ENCODE data around the gene G6PC2.

G6PC2 gene

DNA sequence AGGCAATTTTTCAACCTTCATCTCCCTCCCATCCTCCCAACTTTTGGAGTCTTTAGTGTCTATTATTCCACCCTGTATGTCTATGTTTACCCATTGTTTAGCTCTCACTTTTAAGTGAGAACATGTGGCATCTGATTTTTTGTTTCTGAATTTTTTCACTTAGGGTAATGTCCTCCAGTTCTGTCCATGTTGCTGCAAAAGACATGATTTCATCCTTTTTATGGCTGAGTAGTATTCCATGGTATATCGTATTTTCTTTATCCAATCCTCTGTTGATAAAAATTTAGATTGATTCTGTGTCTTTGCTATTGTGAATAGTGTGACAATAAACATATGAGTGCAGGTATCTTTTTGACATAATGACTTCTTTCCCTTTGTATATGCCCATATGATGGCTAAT is 48.2 kb downstream of the G6PC2 start:
- DNase-seq = no peak

DNA sequence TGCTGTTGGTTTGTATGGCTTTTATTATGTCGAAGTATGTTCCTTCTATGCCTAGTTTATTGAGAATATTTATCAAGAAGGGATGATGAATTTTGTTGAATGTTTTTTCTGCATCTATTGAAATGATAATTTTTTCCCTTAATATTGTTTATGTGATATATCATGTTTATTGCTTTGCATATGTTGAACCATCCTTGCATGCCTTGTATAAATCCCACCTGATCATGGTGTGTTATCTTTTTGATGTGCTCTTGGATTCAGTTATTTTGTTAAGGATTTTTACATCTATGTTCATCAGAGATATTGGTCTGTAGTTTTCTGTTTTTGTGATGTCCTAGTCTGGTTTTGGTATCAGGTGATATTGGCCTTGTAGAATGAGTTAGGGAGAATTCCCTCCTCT is 50.8 kb downstream of the G6PC2 start:
- no peak for DNase-seq

DNA sequence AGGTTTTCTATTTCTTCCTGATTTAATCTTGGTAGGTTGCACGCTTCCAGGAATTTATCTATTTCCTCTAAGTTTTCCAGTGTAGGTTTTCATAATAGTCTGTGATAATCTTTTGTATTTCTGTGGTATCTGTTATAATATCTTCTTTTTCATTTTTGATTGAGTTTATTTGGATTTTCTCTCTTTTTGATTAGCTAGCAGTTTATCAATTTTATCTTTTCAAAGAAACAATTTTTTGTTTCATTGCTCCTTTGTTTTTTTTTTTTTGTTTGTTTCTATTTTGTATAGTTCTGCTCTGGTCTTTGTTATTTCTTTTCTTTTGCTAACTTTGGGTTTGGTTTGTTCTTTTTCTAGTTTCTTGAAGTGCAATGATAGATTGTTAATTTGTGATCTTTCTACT is 51.3 kb downstream of the G6PC2 start:
- DNase-seq = no peak

GRCh38 chr2:168954256-168954655 is 53.2 kb downstream of the G6PC2 start:
- no peak for DNase-seq

DNA sequence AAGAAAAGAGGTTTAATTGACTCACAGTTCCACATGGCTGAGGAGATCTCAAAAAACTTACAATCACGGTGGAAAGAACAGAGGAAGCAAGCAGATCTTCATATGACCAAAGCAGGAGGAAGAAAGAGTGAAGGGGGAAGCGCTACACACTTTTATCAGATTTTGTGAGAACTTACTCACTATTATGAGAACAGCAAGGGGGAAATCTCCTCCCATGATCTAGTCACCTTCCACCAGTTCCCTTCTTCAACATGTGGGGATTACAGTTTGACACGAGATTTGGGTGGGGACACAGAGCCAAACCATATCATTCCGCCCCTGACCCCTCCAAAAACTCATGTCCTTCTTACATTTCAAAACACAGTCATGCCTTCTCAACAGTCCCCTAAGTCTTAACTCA is 54.2 kb downstream of the G6PC2 start:
- DNase-seq = no peak

DNA sequence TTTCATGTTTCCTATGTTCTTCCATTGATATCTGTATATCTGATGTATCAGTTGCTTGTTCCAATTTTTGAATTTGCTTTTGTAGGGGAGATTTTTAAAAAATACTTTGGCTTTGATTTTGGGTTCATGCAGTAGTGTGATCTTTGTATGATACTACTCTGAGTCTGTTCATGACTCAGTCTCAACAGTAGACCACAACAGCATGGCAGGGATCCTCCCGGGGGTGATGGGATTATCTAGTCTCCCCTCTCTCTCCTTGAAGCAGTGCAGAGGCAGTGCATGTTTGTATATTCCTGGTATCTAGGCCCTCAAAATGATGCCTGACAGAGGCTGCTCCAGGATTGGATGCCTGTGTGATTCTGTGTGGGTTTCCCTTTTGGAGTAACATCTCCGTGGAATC is 55.3 kb downstream of the G6PC2 start:
- DNase-seq = no peak

All from NCI-H2171 (cell line).